NB4 (cell line): Measurements from ENCODE around the gene DIS3L.

Experiments
- CTCF ChIP-seq: IDR thresholded peaks from one replicate; pipeline ENCODE4 v1.5.1; 2012; ENCODE audit warnings: low read depth, low read length
- MAX ChIP-seq: IDR thresholded peaks from 2 replicates; pipeline ENCODE4 v1.6.1; 2011; ENCODE audit warnings: low read depth, low read length
- MYC ChIP-seq: IDR thresholded peaks from 2 replicates; pipeline ENCODE4 v1.6.1; 2011; ENCODE audit warnings: low read depth, low read length
- POLR2A ChIP-seq: IDR thresholded peaks from 2 replicates; pipeline ENCODE4 v1.6.1; 2011; ENCODE audit warnings: mild to moderate bottlenecking; ENCODE audit not compliant: insufficient read length; ENCODE audit errors: extremely low read depth

GRCh38 chr15:66308531-66308930 lies 15.2 kb downstream of the DIS3L start:
- TF ChIP-seq POLR2A (no peak), CTCF (no peak), MAX (no peak), MYC (no peak)
